Lower lobe of right lung (tissue), 2 donors: ENCODE measurements around the gene TMEM219. TPM values are rescaled to one million over a fixed set of nuclear protein-coding genes. Genes with fewer than 3 reads are reported as not detected.

Experiments
- ATAC-seq, 2 donors: fragments of 200-7000 bp; cut with Tn5 transposase; one replicate each; pipeline ENCODE4 v1.9.1; 2020 to 2022; ENCODE audit warnings: mild to moderate bottlenecking in 2 of 2, moderate library complexity in 2 of 2
- DNase-seq: peaks from one replicate; pipeline ENCODE4 v3.0.0-alpha.2; 2020
- H3K27ac ChIP-seq: fragments of 200-600 bp; one replicate; pipeline ENCODE4 v1.8.0; 2022
- H3K27me3 ChIP-seq: fragments of 200-600 bp; one replicate; pipeline ENCODE4 v1.8.0; 2022; ENCODE audit warnings: low read depth
- H3K36me3 ChIP-seq: fragments of 200-600 bp; one replicate; pipeline ENCODE4 v1.8.0; 2022; ENCODE audit warnings: mild to moderate bottlenecking
- H3K4me1 ChIP-seq: fragments of 200-600 bp; one replicate; pipeline ENCODE4 v1.8.0; 2022
- H3K4me3 ChIP-seq: fragments of 200-600 bp; one replicate; pipeline ENCODE4 v1.8.0; 2022; ENCODE audit warnings: mild to moderate bottlenecking
- H3K9me3 ChIP-seq: fragments of 200-600 bp; one replicate; pipeline ENCODE4 v1.8.0; 2022
- intact Hi-C: fragments of 100-400 bp; cut with DNase I; formaldehyde crosslinking; loops from one replicate; pipeline ENCODE4 v1.11.0; 2022
- total RNA-seq: library from RNA; stranded (reverse); fragmentation: NEBNext Ultra II Directional; extraction: Animal tissue kit (Norgen Biotek cat#: 25700); gene quantifications from one replicate; pipeline ENCODE4 v1.2.1, GENCODE V29; 2021
- TF ChIP-seq, protein P1 (sequence below): fragments of 200-600 bp; IDR thresholded peaks from one replicate; pipeline ENCODE4 v1.8.0; 2022; ENCODE audit warnings: antibody characterized with exemption, mild to moderate bottlenecking
- donor health status: DM: no; HTN: yes; CAD: no; lungs with severe emphysema.

The TMEM219 gene
- total RNA-seq, 1 donor from 2014 or later: 148 TPM

GRCh38 chr16:29943846-29944799 lies 17.8 kb upstream of the TMEM219 start:
- DNase-seq: no peak
- peak; percentile 91 for ATAC-seq

DNA sequence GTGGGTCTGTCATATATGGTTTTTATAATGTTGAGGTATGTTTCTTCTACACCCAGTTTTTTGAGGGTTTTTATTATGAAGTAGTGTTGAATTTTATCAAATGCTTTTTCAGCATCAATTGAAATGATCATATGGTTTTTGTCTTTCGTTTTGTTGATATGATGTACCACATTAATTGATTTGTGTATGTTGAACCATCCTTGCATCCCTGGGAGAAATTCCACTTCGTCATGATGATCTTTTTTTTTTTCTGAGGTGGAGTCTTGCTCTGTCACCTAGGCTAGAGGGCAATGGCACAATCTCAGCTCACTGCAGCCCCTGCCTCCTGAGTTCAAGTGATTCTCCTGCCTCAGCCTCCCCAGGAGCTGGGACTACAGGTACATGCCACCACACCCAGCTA lies 14.0 kb upstream of the TMEM219 start:
- intact Hi-C loops: no loop called here
- DNase-seq: no peak

More at GRCh38 chr16:29943846-29944799, 17.8 kb upstream of the TMEM219 start:
- Histone ChIP-seq H3K36me3 (no peaks in the 10 kb centered on the region), H3K27me3 (no peaks in the 10 kb centered on the region), H3K4me3 (no peak overlapping the region), H3K27ac (no peak overlapping the region), H3K4me1 (no peaks in the 10 kb centered on the region), H3K9me3 (no peaks in the 10 kb centered on the region)
- TF ChIP-seq, protein P1, sequence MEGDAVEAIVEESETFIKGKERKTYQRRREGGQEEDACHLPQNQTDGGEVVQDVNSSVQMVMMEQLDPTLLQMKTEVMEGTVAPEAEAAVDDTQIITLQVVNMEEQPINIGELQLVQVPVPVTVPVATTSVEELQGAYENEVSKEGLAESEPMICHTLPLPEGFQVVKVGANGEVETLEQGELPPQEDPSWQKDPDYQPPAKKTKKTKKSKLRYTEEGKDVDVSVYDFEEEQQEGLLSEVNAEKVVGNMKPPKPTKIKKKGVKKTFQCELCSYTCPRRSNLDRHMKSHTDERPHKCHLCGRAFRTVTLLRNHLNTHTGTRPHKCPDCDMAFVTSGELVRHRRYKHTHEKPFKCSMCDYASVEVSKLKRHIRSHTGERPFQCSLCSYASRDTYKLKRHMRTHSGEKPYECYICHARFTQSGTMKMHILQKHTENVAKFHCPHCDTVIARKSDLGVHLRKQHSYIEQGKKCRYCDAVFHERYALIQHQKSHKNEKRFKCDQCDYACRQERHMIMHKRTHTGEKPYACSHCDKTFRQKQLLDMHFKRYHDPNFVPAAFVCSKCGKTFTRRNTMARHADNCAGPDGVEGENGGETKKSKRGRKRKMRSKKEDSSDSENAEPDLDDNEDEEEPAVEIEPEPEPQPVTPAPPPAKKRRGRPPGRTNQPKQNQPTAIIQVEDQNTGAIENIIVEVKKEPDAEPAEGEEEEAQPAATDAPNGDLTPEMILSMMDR: peak; percentile 7
- intact Hi-C loops: no loop called here

DNA sequence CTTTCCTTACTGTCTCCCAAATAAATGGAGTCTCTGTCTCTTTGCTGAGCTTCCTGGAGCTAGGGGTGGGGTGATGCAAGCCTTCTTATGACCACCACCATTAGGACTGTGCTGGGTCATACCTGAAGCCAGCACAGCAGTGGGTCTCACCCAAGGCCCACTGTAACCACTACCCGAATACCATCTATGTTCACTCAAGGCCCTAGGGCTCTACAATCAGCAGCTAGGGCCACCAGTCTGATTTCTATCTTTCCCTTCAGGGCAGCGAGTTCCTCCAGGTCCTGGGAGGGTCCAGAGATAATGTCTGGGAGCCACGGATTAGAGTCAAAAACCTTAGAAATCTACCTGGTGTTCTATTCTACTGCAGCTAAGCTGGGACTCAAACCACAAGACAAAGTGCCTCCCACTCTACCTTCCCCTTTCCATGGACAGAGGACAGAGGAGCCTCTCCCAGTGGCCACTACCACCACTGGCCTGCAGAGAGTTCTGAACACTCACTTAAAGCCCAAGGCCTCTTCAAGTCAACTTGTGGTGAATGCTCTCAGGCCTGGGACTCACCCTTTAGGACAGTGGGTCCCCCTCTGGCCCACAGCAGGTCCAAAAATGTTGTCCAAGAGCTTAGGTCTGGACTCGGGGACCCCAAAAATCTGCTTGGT lies 10.9 kb upstream of the TMEM219 start:
- no peaks in the 10 kb centered on the region for H3K4me1 ChIP-seq
- no peaks in the 10 kb centered on the region for H3K27me3 ChIP-seq
- intact Hi-C loops: no loop called here
- H3K36me3 ChIP-seq: no peaks in the 10 kb centered on the region
- DNase-seq (no peak), ATAC-seq (no peak)
- no peak overlapping the region for H3K4me3 ChIP-seq
- H3K27ac ChIP-seq: no peak overlapping the region
- no peaks in the 10 kb centered on the region for H3K9me3 ChIP-seq
- TF ChIP-seq, protein P1: no peak

More for the DNA sequence above, 14.0 kb upstream of the TMEM219 start:
- Histone ChIP-seq H3K4me1 (no peaks in the 10 kb centered on the region), H3K4me3 (no peak overlapping the region), H3K36me3 (no peaks in the 10 kb centered on the region), H3K27me3 (no peaks in the 10 kb centered on the region), H3K9me3 (no peaks in the 10 kb centered on the region), H3K27ac (no peak overlapping the region)
- TF ChIP-seq, protein P1: no peak
- no peak for ATAC-seq

DNA sequence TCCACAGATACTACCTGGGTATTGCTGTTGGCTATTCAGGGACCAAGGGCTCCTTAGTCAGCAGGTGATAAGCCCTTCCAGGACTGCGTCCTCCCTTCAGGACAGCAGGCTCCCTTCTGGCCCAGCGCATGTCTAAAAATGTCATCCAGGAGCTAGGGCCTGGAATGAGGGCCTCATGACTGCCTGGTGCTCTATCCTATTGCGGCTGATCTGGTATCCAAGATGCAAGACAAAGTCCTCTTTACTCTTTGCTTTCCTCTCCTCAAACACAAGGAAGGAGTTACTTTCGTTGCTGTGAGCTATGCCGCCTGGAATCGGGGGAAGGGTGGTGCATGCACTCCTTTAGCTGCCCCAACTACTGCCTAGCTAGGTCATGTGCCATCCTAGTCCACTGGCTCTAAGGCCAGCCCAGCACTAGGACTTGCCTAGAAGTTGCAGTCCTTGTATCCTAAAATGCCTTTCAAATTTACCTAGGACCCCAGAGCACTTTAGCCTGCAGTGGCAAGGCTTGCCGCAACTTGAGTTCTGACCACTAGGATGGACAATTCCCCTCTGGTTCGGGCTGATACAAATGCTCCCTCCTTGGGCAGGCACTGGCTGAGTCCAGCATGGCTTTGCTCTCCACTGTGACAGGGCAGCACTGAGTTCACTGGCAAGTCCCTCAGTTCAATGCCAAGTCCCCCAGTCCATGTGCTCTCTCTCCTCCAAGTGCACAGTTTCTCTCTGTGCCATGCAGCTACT lies 10.1 kb upstream of the TMEM219 start:
- DNase-seq: no peak
- Histone ChIP-seq H3K4me3 (no peak overlapping the region), H3K9me3 (no peaks in the 10 kb centered on the region), H3K36me3 (no peaks in the 10 kb centered on the region), H3K27ac (no peak overlapping the region), H3K27me3 (no peaks in the 10 kb centered on the region), H3K4me1 (no peaks in the 10 kb centered on the region)
- TF ChIP-seq, protein P1: no peak
- no peak for ATAC-seq
- intact Hi-C loops: no loop called here

DNA sequence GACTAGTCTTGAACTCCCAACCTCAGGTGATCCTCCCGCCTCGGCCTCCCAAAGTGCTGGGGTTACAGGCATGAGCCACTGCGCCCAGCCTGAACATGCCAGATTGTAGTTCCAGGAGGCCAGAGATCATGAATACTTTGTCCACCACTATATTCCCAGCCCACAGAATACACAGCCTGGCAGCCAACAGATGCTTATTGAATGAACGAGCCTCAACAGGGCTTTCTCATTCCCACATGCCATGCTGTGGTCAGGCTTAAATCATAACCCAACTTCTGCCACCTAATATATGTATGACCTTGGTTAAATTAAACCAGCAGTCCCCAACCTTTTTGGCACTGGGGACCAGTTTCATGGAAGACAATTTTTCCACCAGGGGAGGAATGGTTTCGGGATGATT lies 3.1 kb upstream of the TMEM219 start:
- intact Hi-C loops: no loop called here
- Histone ChIP-seq H3K27ac (no peak overlapping the region), H3K4me1 (peaks cover 18% of the 10 kb centered on the region), H3K4me3 (no peak overlapping the region), H3K9me3 (no peaks in the 10 kb centered on the region), H3K27me3 (no peaks in the 10 kb centered on the region), H3K36me3 (no peaks in the 10 kb centered on the region)
- TF ChIP-seq, protein P1: no peak
- DNase-seq: no peak
- ATAC-seq: no peak
